ENCODE results near the gene G3BP2.

The G3BP2 gene

GRCh38 chr4:75655562-75655961 is 17.6 kb downstream of the G3BP2 start:
- TF ChIP-seq CTCF (IDR thresholded peaks at IDR 0.05; ENCODE audit: extremely low read depth, missing control alignments), result no peak
- no peak for DNase-seq (ENCODE audit: low spot score)

DNA sequence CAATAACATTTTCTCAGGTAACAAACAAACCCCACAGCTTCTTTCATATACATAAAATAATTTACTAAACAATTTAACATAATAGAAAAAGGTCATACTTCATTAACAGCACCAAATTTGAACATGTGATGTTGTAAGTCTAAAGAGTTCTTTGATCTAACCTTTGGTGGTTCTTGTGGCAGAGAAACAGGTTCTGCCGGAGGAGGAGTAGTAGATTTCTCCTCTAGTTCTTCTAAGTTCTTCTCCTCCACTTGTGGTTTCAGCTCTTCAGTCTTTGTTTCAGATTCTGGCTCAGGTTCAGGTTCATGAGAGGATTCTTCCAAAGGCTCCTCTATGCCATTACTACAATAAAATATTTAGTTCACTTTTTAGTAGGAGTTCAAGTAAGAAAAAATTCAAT is 18.3 kb downstream of the G3BP2 start:
- TF ChIP-seq CTCF (IDR thresholded peaks at IDR 0.05; ENCODE audit: extremely low read depth, missing control alignments), result no peak
- no peak for DNase-seq (ENCODE audit: low spot score)

- no peak for DNase-seq (ENCODE audit: low spot score)
- no peak for TF ChIP-seq CTCF (IDR thresholded peaks at IDR 0.05; ENCODE audit: extremely low read depth, missing control alignments)
These were observed 19.2 kb downstream of the G3BP2 start for GRCh38 chr4:75653845-75654503.

GRCh38 chr4:75644095-75644494 is 29.1 kb downstream of the G3BP2 start:
- no peak for DNase-seq (ENCODE audit: low spot score)
- no peak for TF ChIP-seq CTCF (IDR thresholded peaks at IDR 0.05; ENCODE audit: extremely low read depth, missing control alignments)

DNA sequence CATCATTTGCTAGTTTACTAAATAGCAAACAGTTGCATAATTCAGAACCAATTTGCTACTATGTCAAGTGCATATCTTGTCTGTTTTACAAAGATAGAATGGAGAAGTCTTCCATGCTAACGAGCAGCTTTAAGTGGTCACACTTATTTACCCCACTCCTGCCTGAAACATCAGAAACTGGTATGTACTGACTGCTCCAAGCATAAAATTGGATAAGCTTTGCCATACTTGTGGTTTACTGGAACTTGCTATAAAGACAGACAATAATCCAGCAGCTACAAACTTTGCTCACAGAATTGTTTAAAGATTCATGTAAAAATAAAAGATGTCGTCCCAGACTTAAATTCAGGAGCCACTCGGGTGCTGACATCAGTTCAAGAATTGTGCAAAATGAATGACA is 29.6 kb downstream of the G3BP2 start:
- no peak for TF ChIP-seq CTCF (IDR thresholded peaks at IDR 0.05; ENCODE audit: extremely low read depth, missing control alignments)
- no peak for DNase-seq (ENCODE audit: low spot score)

DNA sequence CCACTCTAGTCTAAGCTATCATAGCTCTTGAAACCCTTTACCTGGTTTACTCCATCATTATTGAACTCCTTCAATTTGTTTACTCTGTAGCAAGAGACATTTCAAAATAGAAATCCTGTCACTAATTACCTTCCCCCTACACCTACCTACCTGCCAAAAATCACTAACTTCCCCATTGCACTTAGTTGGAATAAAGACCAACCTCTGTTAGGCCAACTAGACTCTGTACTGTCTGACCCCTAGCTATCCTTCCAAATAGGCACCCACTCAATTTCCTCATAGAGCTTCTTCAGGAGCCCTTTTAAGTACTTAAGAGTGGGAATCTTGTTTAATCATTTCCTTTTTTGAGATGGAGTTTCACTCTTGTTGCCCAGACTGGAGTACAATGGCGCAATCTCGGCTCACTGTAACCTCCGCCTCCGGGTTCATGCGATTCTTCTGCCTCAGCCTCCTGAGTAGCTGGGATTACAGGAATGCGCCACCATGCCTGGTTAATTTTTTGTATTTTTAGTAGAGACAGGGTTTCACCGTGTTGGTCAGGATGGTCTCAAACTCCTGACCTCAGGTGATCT is 34.0 kb downstream of the G3BP2 start:
- no peak for TF ChIP-seq CTCF (IDR thresholded peaks at IDR 0.05; ENCODE audit: extremely low read depth, missing control alignments)
- DNase-seq (ENCODE audit: low spot score), result no peak

DNA sequence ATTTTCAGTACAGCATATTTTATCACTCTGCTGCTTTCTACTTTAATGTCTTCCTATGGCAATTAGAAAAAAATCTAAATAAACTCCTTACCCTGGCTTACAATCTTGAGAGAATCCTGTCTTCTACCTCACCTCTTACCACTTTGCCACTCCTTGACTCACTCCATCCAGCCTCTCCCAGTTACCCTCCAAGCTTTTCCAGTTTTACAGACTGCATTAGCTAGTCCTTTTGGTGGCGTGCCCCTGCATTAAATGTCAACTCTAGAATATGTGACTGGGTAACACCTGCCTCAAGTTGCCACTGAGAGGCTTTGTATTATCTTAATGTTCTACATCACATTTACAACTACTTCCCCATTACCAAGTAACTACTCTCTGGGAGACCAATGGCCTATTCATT is 35.4 kb downstream of the G3BP2 start:
- no peak for TF ChIP-seq CTCF (IDR thresholded peaks at IDR 0.05; ENCODE audit: extremely low read depth, missing control alignments)
- no peak for DNase-seq (ENCODE audit: low spot score)
